HEK293T (cell line): Measurements from ENCODE around the gene VAT1L.

Experiments
- BHLHE40 ChIP-seq: fragments of 450-650 bp; IDR thresholded peaks from 2 replicates; pipeline ENCODE4 v1.6.1; 2016; ENCODE audit warnings: mild to moderate bottlenecking, moderate library complexity, borderline replicate concordance
- ELF4 ChIP-seq: fragments of 450-650 bp; IDR thresholded peaks from 2 replicates; pipeline ENCODE4 v1.6.1; 2017; ENCODE audit warnings: antibody characterized with exemption

GRCh38 chr16:77919761-77920415 lies 131.5 kb downstream of the VAT1L start:
- no peak for TF ChIP-seq ELF4
- no peak for TF ChIP-seq BHLHE40
